HepG2 (cell line): Measurements from ENCODE around the gene CYLC2. TPM values are rescaled to one million over a fixed set of nuclear protein-coding genes. Genes with fewer than 3 reads are reported as not detected.

Source experiments
- ATAC-seq: fragments of 200-7000 bp; cut with Tn5 transposase; 3 replicates; pipeline ENCODE4 v1.9.1; 2020; ENCODE audit warnings: mild to moderate bottlenecking, moderate library complexity
- BruUV-seq: library from RNA; stranded (reverse); fragments of 400-500 nt; replicated peaks from 2 replicates; lab custom pipeline; 2021; lab: Mats Ljungman, UMichigan
- CTCF ChIA-PET: fragments of 300-600 bp; formaldehyde crosslinking; extraction: SDS; loops from one replicate; lab custom pipeline; 2021; ENCODE audit warnings: low total read pairs, inconsistent platforms, low intra/inter-chr PET ratio; lab: Yijun Ruan, JAX
- POLR2A ChIA-PET: fragments of 350-600 bp; sonication (Branson Sonifier 250); formaldehyde crosslinking; loops from one replicate; lab custom pipeline; 2020; ENCODE audit warnings: antibody characterized with exemption, inconsistent platforms; lab: Yijun Ruan, JAX
- DNase-seq: peaks from one replicate; pipeline ENCODE4 v3.0.0-alpha.2; 2015; ENCODE audit warnings: low spot score
- FAIRE-seq: peaks from 3 replicates; lab custom pipeline; 2011; peaks lifted over from hg19 to GRCh38; lab: Jason Lieb, UNC
- H2AFZ ChIP-seq: one replicate; pipeline ENCODE4 v1.6.1; 2011; ENCODE audit warnings: low read length, inconsistent platforms
- H3K27ac ChIP-seq: fragments of 300-600 bp; 3 replicates; pipeline ENCODE4 v1.8.0; 2011; ENCODE audit warnings: mixed run types, mild to moderate bottlenecking, mixed read lengths, low read length, inconsistent platforms; ENCODE audit not compliant: insufficient read depth; ENCODE audit errors: extremely low read length
- H3K27me3 ChIP-seq, 2 experiments: fragments of 200-600 bp in 1 of 2; 2 replicates in 1 of 2; 3 replicates in 1 of 2; pipeline versions ENCODE4 v1.6.0 to v1.8.0; 2011; ENCODE audit warnings: low read length in 2 of 2, mild to moderate bottlenecking in 2 of 2, moderate library complexity in 2 of 2, inconsistent platforms in 1 of 2; ENCODE audit not compliant: insufficient read depth in 2 of 2, control insufficient read depth in 1 of 2
- H3K36me3 ChIP-seq, 2 experiments: fragments of 200-600 bp in 1 of 2; replicated peaks in 1 of 2; 2 replicates in 1 of 2; 3 replicates in 1 of 2; pipeline versions ENCODE4 v1.5.1 to v1.8.0; 2011; ENCODE audit warnings: low read length in 2 of 2, inconsistent platforms in 1 of 2; ENCODE audit not compliant: insufficient read depth in 2 of 2, control insufficient read depth in 1 of 2
- H3K4me1 ChIP-seq: 2 replicates; pipeline ENCODE4 v1.5.1; 2012; ENCODE audit warnings: low read length, inconsistent platforms; ENCODE audit not compliant: insufficient read depth
- H3K4me2 ChIP-seq: 2 replicates; pipeline ENCODE4 v1.6.0; 2011; ENCODE audit warnings: low read depth, low read length, inconsistent platforms
- H3K4me3 ChIP-seq, 3 experiments: fragments of 200-600 bp in 1 of 3; sonication (generic), shearing (Covaris generic) in 1 of 3; replicated peaks in 1 of 3; 2 replicates each; pipeline ENCODE4 v1.5.1; 2011 to 2016; ENCODE audit warnings: low read length in 3 of 3, inconsistent platforms in 2 of 3, low read depth in 2 of 3, mild to moderate bottlenecking in 2 of 3, control low read depth in 1 of 3, mixed read lengths in 1 of 3; ENCODE audit not compliant: insufficient read depth in 1 of 3
- H3K79me2 ChIP-seq: one replicate; pipeline ENCODE4 v1.6.1; 2011; ENCODE audit warnings: low read length, inconsistent platforms; ENCODE audit not compliant: insufficient read depth
- H3K9ac ChIP-seq: 2 replicates; pipeline ENCODE4 v1.6.0; 2011; ENCODE audit warnings: mild to moderate bottlenecking, low read depth, low read length, inconsistent platforms; ENCODE audit not compliant: insufficient read depth
- H3K9me3 ChIP-seq: 2 replicates; pipeline ENCODE4 v1.5.1; 2012; ENCODE audit warnings: mild to moderate bottlenecking, low read length
- H4K20me1 ChIP-seq: 2 replicates; pipeline ENCODE4 v1.6.0; 2011; ENCODE audit warnings: inconsistent platforms, mild to moderate bottlenecking, low read length, moderate library complexity; ENCODE audit not compliant: insufficient read depth
- ARNTL ChIP-seq: sonication (generic); formaldehyde crosslinking; IDR thresholded peaks from 2 replicates; pipeline ENCODE4 v1.4.0; 2020; ENCODE audit warnings: mild to moderate bottlenecking, missing genetic modification reagents
- CBX5 ChIP-seq: sonication (generic); formaldehyde crosslinking; IDR thresholded peaks from 2 replicates; pipeline ENCODE4 v1.4.0; 2020; ENCODE audit warnings: missing genetic modification reagents, borderline replicate concordance
- CTCF ChIP-seq: sonication (generic); formaldehyde crosslinking; IDR thresholded peaks from 2 replicates; pipeline ENCODE4 v1.5.0; 2020; ENCODE audit warnings: mild to moderate bottlenecking, missing genetic modification reagents, moderate library complexity
- MEIS2 ChIP-seq: sonication (generic); formaldehyde crosslinking; IDR thresholded peaks from 2 replicates; pipeline ENCODE4 v1.9.0; 2021; ENCODE audit warnings: mild to moderate bottlenecking, missing genetic modification reagents
- MTF2 ChIP-seq: sonication (generic); formaldehyde crosslinking; IDR thresholded peaks from 2 replicates; pipeline ENCODE4 v1.5.0; 2020; ENCODE audit warnings: missing genetic modification reagents, borderline replicate concordance
- NFAT5 ChIP-seq: sonication (generic); formaldehyde crosslinking; IDR thresholded peaks from 2 replicates; pipeline ENCODE4 v1.4.0; 2020; ENCODE audit warnings: missing genetic modification reagents
- PLRG1 ChIP-seq: fragments of 450-650 bp; conservative IDR thresholded peaks from 2 replicates; pipeline ENCODE4 v1.6.1; 2016
- TAF1 ChIP-seq: sonication (generic); formaldehyde crosslinking; IDR thresholded peaks from 2 replicates; pipeline ENCODE4 v1.4.0; 2020; ENCODE audit warnings: missing genetic modification reagents
- TCF12 ChIP-seq, 2 experiments: fragments of 450-650 bp in 1 of 2; sonication (generic) in 1 of 2; formaldehyde crosslinking in 1 of 2; IDR thresholded peaks; 2 replicates each; pipeline versions ENCODE4 v1.6.1 to v1.8.0; 2017 to 2022; ENCODE audit warnings: antibody characterized with exemption in 1 of 2, mild to moderate bottlenecking in 1 of 2, missing genetic modification reagents in 1 of 2, moderate library complexity in 1 of 2
- TEAD2 ChIP-seq: sonication (generic); formaldehyde crosslinking; IDR thresholded peaks from 2 replicates; pipeline ENCODE4 v1.9.0; 2021; ENCODE audit warnings: missing genetic modification reagents
- TFE3 ChIP-seq: IDR thresholded peaks from 2 replicates; pipeline ENCODE4 v1.6.1; 2016
- ZFP36L1 ChIP-seq: sonication (generic); formaldehyde crosslinking; IDR thresholded peaks from 2 replicates; pipeline ENCODE4 v1.8.0; 2022; ENCODE audit warnings: mild to moderate bottlenecking, missing genetic modification reagents, moderate library complexity
- ZFY ChIP-seq: sonication (generic); formaldehyde crosslinking; IDR thresholded peaks from 2 replicates; pipeline ENCODE4 v1.4.0; 2020; ENCODE audit warnings: missing genetic modification reagents
- ZNF530 ChIP-seq: sonication (generic); formaldehyde crosslinking; IDR thresholded peaks from 2 replicates; pipeline ENCODE4 v1.5.0; 2020; ENCODE audit warnings: low read depth, mild to moderate bottlenecking, missing genetic modification reagents
- ZNF572 ChIP-seq: sonication (generic); formaldehyde crosslinking; IDR thresholded peaks from 2 replicates; pipeline ENCODE4 v1.5.1; 2020; ENCODE audit warnings: mild to moderate bottlenecking, missing genetic modification reagents
- WGBS: methylation state at CpG from one replicate; pipeline ENCODE4 v1.1.6; 2017; ENCODE audit warnings: low lambda C conversion rate; 5-methylcytosine and 5-hydroxymethylcytosine counted together
- in situ Hi-C: cut with HindIII; loops from 2 replicates; pipeline ENCODE4 v1.10.0; 2017; ENCODE audit warnings: low pct_unique_long_range_greater_than_20kb; ENCODE audit not compliant: extremely low pct_ligation_motif_present
- intact Hi-C: fragments of 100-400 bp; cut with micrococcal nuclease; formaldehyde crosslinking; loops from one replicate; pipeline ENCODE4 v1.10.0; 2022; ENCODE audit not compliant: unreplicated experiment
- polyA plus RNA-seq, 8 experiments: library from polyadenylated mRNA; depleted of rRNA in 3 of 8; stranded (reverse) in 7 of 8; unstranded in 1 of 8; fragments of >200 nt; fragmentation: Illumina TruSeq in 4 of 8; extraction: Trizol in 4 of 8; gene quantifications; 2 replicates each; pipeline versions ENCODE4 v1.2.1 to v1.2.3, GENCODE V29; 2011 to 2016; ENCODE audit warnings: low read depth in 4 of 8, missing spikeins in 1 of 8, mixed read lengths in 1 of 8; ENCODE audit not compliant: insufficient read depth in 1 of 8
- total RNA-seq, 5 experiments: library from RNA; depleted of rRNA; stranded (reverse); fragments of >200 nt; fragmentation: Illumina TruSeq; extraction: Trizol; gene quantifications; 2 replicates each; pipeline ENCODE4 v1.2.3, GENCODE V29; 2016; ENCODE audit warnings: low read depth in 1 of 5

CYLC2 gene
- total and polyA plus RNA-seq, 2 of the 13 experiments (the other 11 are each of a cell fraction or from before 2014, with no cell fraction given) = not detected

GRCh38 chr9:102974530-102974929, 20.6 kb upstream of the CYLC2 start:
- no TSS peak for BruUV-seq
- Histone ChIP-seq H3K4me2 (no peak overlapping the region), H3K4me3 (no peak overlapping the region), H4K20me1 (no peaks in the 10 kb centered on the region), H2AFZ (no peak overlapping the region), H3K79me2 (no peaks in the 10 kb centered on the region), H3K4me1 (no peaks in the 10 kb centered on the region), H3K36me3 (no peaks in the 10 kb centered on the region), H3K27ac (no peak overlapping the region)
- ATAC-seq (no peak), FAIRE-seq (no peak), DNase-seq (no peak)
- in situ Hi-C loops = no loop called here
- POLR2A ChIA-PET = no interaction called here
- 0% methylated on average over 1 of the region's 1 CpG for WGBS
- no peak for TF ChIP-seq ZFP36L1 (CRISPR knock-in tag)
- TF ChIP-seq TCF12 (IDR thresholded peaks at IDR 0.05) = no peak
- TF ChIP-seq TCF12 (CRISPR knock-in tag; IDR thresholded peaks at IDR 0.05) = no peak
- TF ChIP-seq ZNF572 (CRISPR knock-in tag) = no peak
- TF ChIP-seq CTCF = no peak
- no peak for TF ChIP-seq TFE3 (CRISPR knock-in tag)
- no peak for TF ChIP-seq TEAD2 (CRISPR knock-in tag)
- TF ChIP-seq MTF2 (CRISPR knock-in tag) = no peak
- TF ChIP-seq ZNF530 = no peak
- no peak for TF ChIP-seq ZFY (CRISPR knock-in tag)
- TF ChIP-seq NFAT5 (CRISPR knock-in tag) = no peak
- no peak for TF ChIP-seq TAF1
- no peak for TF ChIP-seq ARNTL (CRISPR knock-in tag)
- no peak for TF ChIP-seq PLRG1
- TF ChIP-seq MEIS2 = no peak
- no peak for TF ChIP-seq CBX5 (CRISPR knock-in tag)
- TF ChIP-seq, all 625 proteins: peak for 0
- H3K9ac ChIP-seq = no peak overlapping the region
- intact Hi-C loops = no loop called here
- peaks cover 15% of the 10 kb centered on the region for H3K9me3 ChIP-seq
- H3K27me3 ChIP-seq = no peaks in the 10 kb centered on the region
- CTCF ChIA-PET = no interaction called here
